NCI-H345 (cell line): ENCODE results near the gene FBXO4.

Source experiments
- DNase-seq: peaks from one replicate; lab custom pipeline; 2025; lab: John Stamatoyannopoulos, UW

The FBXO4 gene, protein sequence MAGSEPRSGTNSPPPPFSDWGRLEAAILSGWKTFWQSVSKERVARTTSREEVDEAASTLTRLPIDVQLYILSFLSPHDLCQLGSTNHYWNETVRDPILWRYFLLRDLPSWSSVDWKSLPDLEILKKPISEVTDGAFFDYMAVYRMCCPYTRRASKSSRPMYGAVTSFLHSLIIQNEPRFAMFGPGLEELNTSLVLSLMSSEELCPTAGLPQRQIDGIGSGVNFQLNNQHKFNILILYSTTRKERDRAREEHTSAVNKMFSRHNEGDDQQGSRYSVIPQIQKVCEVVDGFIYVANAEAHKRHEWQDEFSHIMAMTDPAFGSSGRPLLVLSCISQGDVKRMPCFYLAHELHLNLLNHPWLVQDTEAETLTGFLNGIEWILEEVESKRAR

DNA sequence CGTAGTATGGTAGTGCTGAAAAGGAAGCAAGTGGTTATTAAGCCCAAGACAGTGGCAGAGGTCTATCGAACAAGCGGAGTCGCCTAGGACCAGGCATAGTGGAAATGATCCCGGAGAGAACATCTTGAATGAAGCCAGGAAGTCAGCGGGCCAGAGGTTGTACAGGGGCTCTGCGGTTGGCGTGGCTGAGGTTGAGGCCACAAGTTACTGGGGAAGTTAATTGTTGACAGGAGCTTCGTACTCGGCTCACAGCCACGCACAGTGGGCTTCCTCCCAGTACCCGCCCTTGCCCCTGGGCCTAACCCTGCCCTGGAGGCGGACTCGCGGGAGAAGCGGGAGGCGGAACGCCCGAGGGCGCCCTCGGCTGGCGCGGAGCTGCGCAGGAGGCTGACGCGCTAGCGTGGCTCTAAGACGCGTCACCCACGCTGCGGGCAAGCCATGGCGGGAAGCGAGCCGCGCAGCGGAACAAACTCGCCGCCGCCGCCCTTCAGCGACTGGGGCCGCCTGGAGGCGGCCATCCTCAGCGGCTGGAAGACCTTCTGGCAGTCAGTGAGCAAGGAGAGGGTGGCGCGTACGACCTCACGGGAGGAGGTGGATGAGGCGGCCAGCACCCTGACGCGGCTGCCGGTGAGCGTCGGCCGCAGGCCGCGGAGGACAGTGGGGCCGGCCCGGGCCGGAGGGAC lies at the start of gene FBXO4:
Gene FBXO4, plus strand, starts transcription at position 410 of the 683 bp plus-strand sequence. Its CDS starts 29 bp downstream, at position 439.
- peak; percentile 82 for DNase-seq

DNA sequence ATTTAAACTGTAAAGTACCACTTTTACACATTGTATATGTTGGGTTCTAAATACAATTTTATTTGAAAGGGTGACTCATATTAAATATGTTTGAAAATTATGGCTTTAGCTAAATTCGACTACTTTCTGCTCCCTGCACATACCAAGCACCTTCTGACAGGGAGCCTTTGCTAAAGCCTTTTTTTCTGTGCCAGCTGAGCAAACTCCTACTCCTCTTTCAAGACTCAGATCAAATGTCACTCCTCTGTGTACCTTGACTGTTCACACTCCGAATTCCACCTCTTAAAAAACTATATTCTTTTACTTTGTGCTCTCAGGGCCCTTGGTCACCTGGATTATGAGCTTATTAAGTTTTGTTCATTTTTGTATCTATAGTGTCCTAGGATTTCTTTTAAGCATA lies 48.4 kb upstream of the FBXO4 start:
- no peak for DNase-seq

DNA sequence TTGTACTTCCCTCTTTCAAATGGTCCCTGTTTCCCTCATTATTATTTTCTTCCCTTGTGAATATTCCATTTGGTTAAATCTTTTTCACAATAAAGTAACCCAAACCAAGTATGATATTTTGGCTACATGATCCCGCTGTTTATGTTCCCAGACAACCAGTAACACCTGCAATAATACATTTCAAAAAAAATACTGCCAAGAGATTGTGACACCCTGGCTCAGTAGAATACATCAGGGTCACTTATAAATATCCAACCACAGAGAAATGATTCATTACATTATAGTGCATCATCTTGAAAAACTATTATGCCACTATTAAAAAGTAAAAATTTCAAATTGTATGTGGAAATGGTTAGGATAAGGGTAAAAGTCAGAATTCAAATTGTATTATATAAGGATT lies 47.7 kb upstream of the FBXO4 start:
- DNase-seq, result no peak

DNA sequence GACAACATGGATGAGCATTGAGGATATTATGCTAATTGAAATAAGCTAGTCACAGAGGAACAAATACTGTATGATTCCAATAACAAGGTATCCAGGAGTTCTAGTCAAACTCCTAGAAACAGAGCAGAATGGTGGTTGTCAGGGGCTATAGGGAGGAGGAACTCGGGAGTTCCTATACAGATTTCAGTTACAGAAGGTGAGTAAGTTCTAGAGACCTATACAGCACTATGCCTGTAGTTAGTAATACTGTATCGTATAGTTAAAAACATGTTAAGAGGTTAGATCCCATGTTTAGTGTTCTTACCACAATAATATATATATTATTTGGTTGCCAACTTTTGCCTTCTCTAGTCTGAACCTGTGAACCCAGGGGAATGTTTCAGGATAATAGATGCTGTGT lies 46.9 kb upstream of the FBXO4 start:
- no peak for DNase-seq

DNA sequence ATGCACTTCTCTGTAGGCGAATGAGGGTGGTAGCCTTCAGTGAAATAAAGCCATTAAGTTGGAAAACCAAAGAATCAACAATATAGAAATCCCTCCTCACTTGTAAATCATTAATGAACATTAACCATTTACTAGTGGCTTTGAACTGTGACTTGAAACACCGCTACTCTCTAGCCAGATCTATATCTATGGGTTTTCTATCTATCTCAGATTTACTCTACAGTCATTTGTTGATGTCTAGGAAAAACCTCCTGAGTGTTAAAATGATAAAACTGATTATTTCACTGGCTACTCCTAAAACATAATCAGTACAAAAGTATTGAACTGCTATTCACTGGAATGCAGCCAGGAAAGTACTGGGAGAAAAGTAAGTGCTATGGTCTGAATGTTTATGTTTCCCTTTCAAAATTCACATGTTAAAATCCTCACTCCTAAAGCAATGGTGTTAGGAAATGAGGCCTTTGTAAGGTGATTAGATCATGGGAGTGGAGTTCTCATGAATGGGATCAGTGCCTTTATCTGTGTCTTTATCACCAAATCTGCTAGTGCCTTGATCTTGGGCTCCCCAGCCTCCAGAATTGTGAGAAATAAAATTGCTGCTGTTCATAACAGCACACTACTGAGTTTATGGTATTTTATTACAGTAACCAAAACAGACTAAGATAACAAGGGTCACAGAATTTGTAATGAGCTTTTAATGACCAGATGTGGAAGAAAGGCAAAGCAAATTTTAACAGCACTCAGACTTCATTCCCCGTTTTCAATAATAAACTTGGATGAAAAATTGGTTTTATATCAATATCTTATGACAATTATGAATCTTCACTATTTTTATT lies 46.2 kb upstream of the FBXO4 start:
- DNase-seq, result no peak

DNA sequence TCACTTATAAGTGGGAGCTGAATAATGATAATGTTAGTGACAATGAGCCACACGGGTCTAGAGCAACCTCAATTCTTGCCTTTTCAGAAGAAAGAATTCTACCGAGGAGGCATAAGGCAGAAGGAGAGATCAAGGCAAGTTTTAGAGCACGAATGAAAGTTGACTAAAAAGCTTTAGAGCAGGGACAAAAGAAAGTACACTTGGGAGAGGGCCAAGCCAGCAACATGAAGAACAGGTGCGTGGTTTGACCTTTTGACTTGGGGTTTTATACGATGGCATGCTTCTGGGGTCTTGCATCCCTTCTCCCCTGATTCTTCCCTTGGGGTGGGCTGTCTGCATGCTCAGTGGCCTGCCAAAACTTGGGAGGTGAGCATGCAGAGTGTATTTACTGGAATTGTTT lies 42.3 kb upstream of the FBXO4 start:
- no peak for DNase-seq

DNA sequence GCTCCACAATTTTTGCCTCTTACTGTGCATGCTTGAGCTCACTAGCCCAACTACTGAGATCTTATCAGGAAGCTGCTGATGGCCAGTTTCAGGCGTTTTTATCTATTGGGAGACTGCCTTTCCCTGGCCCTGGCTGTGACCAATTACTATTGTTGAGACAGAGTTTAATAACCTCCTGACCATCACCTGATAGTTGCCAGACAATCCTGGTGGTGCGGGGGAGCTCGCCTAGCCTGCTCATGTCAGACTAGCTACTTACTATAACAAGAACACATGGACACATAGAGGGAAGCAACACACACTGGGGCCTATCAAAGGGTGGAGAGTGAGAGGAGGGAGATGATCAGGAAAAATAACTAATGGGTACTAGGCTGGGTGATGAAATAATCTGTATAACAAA lies 41.8 kb upstream of the FBXO4 start:
- no peak for DNase-seq

DNA sequence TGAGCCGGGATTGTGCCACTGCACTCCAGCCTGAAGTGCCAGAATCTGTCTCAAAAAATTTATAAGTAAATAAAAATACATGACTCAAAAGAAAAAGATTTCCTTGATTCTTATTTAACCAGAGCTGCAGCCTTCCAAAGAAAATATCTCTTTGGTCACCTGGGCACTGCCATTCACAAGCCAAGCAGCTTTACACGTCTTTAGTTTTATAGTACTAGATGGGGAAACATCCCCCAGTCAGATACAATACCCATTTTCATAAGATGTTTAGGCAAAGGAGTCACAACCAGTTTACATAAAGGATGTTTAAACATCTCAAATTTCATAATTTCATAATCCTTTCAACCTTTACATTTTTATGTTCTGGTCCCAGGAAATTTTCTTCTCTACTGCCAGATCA lies 41.1 kb upstream of the FBXO4 start:
- DNase-seq, result no peak

DNA sequence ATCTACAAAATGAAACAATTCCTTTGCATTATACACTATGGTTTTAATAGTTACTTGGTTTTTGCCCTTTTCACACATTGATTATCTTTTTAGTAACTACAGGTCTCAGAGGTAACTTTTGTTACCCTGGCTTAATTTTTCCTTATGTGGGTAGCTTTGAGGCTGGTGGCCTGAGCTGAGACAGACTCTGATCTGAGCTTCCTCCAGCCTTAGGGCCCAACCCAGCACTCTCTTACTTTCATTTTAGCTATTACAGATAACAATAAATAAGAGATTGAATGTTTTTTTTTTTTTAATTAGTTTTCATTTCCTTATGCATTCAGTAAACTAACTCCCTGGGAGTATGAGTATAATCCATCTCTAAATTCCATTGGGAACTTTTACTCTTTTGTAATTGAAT lies 39.8 kb upstream of the FBXO4 start:
- DNase-seq, result no peak

DNA sequence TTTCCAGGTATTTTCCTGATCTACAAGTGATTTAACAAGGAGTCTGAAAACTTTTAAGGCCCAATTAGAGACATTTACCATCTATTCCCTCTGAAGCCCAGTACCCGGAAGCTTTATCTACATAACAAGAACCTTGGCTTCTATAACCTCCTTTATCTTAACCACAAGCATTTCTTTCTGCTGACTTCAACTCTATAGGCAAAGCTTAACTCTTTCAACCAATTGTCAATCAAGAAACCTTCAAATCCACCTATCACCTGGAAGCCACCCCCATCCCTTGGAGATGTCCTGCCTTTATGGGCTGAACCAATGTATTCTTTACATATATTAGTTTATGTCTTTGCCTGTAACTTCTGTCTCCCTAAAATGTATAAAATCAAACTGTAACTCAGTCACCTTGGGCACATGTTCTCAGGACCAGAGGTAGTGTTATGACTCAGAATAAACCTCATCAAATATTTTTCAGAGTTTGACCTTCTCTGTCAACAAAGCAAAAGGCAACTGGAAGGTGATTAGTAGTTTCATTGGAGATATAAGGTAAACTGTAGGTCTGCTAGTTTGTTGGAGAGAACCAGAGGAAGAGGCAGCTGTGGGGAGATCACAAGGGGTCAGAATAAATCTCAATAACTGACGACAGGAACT lies 33.9 kb upstream of the FBXO4 start:
- DNase-seq, result no peak

DNA sequence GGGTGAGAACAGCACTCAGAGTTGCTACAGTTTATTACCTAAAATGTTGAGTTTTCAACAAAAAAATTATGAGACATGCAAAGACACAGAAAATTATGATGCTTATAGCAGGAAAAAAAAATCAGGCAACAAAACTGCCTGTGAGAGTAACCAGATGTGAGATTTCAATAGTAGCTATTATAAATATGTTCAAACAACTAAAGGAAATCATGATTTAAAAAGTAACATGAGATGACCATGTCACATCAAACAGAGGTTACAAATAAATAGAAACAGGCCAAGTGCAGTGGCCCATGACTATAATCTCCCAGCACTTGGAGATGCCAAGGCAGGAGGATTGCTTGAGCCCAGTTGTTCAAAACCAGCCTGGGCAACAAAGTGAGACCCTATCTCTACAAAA lies 33.0 kb upstream of the FBXO4 start:
- no peak for DNase-seq

DNA sequence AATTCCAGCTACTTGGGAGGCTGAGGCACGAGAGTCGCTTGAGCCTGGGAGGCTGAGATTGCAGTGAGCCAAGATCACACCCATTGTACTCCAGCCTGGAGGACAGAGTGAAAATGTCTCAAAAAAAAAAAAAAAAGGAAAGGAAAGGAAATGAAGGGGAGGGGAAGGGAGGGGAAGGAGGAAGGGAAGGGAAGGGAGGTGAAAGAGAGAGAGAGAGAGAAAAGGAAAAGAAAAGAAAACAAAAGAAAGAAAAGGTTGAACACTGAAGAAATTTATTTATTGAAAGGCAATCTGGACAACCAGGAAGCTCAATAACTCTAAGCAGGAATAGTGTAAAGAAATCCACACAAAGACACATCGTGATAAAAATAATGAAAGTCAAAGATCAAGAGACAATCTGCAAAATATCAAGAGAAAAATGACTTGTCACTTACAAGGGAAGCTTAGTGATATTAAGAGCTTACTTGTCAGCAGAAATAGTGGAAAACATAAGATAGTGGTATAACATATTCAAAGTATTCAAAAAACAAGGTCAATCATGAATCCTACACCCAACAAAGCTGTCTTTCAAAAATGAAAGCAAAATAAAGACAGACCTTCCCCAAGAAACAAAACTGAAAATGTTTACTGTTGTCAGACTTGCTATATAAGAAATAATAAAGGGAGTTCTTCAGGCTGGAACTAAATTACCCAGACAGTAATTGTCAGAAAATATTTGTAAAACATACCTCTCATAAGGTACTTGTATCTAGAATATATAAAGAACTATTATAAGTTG lies 31.8 kb upstream of the FBXO4 start:
- no peak for DNase-seq

DNA sequence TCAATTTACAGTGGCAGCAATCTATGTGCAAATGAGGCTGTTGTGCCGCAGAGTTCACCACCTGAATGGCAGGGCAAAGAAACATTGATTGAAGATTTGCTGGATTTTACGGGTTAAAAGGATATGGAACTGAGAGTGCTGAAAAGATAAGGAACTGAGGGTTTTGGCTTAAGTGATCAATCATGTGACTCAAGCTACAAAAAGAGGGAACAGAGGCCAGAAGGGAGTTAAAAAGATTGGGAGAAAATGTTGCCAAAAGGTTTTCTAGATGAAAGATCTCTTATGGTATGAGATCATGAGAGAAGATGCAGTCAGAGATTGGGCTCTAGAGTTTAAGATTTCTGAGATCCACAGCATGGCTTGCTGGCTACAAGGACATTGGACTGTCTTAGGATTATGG lies 28.9 kb upstream of the FBXO4 start:
- DNase-seq, result no peak

DNA sequence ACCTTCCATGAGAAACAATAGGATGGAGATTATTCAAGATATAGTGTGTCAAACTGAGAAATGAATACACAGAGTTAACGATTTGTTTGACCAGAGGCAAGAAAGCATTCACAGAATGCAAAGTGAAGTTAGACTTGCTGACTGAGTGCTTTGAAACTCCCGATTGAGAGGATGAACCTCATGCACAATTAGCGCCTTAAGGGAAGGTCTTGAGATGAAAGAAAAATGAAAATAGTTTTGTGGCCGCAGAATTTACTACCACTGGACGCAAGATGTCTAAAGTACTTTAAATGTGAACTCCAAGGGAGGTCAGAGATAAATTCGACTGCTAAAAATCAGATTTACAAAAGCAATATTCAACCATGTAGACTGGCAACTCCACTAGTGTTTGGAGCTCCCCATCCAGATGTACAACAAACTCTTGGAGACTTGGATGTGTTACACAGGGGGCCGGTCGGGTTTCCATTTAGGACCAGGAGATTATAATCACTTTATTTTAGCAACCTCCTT lies 21.6 kb upstream of the FBXO4 start:
- DNase-seq, result no peak

DNA sequence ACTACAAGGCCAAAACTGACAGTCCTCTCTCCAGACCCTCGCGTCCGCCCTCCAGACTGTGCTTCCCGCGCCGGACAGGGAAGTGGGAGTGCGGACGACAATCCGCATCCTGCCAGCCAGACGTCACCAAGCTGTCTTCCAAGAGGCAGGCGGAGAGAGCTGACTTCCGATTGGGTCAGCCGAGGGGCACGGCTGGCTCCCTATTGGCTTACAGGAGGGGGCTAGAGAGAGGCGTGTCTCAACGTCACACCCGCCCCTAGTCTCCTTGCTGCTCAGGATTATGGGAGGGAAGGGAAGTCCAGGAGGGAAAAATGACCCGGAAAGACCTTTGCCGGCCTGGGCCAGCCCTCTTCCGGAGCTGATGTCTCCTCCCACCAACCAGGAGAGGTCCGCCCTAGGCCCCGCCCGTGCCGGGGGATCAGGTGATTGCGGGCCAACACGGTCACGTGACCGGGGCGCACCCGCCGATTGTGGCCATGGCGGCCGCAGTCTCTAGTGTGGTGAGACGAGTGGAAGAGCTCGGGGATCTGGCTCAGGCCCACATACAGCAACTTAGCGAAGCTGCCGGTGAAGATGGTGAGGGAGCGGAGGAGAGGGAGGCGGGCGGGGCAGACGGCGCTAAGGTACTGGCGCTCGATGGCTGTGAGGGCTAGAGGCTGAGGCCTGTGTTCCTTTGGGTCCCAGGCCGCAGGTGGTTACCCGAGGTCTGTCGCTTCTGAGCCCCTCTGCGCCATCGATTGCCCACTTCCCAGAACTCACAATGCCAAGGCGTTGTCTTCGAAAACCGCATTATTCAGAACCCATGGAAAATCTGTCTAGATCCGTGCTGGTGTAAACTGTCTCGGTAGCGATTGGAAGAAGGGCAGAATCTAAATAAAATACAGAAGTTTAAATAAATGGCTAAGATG lies 20.9 kb upstream of the FBXO4 start, which contains the start of gene RIMOC1:
Gene RIMOC1, plus strand, starts transcription at position 453 of the 908 bp plus-strand sequence. Its CDS starts 24 bp downstream, at position 477.
- peak; percentile 99 for DNase-seq

DNA sequence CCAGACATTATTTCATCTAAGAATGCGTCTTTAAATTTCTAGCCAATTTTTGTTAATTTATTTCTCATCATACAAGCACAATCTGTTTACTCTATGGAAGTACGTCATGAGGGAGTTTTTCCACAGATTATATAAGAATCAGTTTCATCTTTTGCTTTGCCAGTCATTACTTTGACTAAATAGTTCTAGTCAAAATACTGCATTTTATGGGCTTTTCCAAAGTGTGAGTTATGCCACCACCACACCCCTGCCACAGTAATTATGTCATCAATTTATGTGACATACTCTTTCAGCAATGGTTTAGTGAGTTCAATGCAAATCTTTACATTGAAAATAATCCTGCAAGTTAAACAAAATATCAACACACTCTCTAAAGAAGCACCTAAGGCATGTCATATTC lies 18.9 kb upstream of the FBXO4 start:
- DNase-seq, result no peak

DNA sequence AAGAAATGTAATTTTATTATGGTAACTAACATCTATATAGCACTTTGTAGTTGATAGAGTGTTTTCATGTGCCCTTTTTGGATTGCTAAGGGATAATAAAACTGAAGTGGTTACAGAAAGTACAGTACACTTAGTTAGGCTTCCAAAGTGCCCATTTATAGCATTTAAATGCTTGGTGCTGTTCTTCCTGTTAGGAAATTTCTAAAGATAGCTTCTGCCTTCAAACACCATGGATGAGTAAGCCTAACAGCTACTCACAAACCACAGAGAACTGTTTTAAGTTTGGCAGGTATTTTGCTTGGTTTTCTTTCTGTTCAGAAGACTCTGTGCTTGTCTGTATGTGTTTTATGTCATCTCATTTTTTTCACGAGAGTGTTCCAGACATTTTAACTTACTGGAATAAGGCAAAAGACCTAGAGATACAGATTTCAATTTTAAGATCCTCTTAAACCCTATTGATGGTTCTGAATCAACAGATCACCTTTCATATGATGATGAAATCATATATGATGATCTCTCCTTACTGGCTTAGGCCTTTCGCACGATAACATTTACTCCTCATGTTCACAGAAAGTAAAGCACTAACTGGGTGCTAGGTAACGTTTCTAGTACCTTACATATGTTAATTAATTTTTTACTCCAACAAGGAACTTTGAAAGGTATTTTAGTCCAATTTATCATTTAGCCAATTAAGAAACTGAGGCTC lies 16.6 kb upstream of the FBXO4 start:
- DNase-seq, result no peak

DNA sequence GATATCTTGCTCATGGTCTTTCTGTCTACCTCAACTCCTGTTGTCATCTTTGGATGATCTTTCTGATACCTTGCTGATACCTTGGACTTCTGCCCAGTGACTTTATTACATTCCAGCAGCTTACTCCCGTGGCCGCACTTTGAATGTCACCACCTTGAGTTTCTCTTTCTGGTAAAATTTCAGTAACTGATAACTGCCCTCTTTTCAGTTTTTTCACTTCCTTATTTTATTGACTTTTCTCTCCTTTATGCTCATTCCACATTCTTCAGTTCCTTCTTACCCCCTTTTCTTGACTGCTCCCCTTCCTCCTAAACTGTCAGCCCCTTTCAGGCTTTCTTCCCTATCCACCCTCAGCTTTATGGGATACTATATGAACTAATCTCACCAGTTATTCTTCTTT lies 7.0 kb upstream of the FBXO4 start:
- no peak for DNase-seq

DNA sequence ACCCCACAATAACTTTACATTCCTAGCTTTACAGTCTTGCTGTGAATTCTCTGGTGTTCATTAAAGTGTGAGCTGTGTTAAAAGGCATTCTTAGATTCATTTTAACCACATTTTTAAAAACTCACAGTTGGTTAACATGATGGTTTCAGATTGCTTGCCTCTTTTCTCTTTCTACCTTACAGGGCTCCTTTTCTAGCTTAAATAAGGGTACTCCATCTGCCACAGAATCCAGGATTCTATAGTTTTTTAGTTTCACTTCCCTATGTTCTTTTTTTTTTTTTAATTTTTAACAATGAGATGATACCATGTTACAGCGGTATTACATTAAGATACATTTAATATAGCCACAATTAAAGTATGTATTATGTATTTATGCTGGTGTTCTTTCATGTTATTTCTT lies 3.9 kb upstream of the FBXO4 start:
- no peak for DNase-seq
